RWPE2 (cell line): ENCODE data around the gene AFAP1L2.

ENCODE experiments used
- ATAC-seq: fragments of 200-7000 bp; cut with Tn5 transposase; 3 replicates; pipeline ENCODE4 v1.9.1; 2021; ENCODE audit warnings: low read depth
- DNase-seq: peaks from one replicate; pipeline ENCODE4 v3.0.0-alpha.2; 2020; ENCODE audit warnings: low spot score
- H3K27ac ChIP-seq: fragments of 450-650 bp; 2 replicates; pipeline ENCODE4 v1.5.1; 2017; ENCODE audit warnings: mild to moderate bottlenecking; ENCODE audit not compliant: poor library complexity, severe bottlenecking
- H3K27me3 ChIP-seq: fragments of 250-450 bp; sonication (Bioruptor Pico); 2 replicates; pipeline ENCODE4 v1.5.1; 2021; ENCODE audit warnings: mild to moderate bottlenecking, moderate library complexity; ENCODE audit not compliant: insufficient read depth, poor library complexity, severe bottlenecking
- H3K36me3 ChIP-seq: fragments of 250-450 bp; sonication (Bioruptor Pico); 2 replicates; pipeline ENCODE4 v1.5.1; 2020; ENCODE audit warnings: low read depth, mild to moderate bottlenecking, moderate library complexity
- H3K4me1 ChIP-seq: fragments of 250-450 bp; sonication (Bioruptor Pico); 2 replicates; pipeline ENCODE4 v1.5.1; 2021; ENCODE audit warnings: mild to moderate bottlenecking, moderate library complexity; ENCODE audit not compliant: insufficient read depth, poor library complexity, severe bottlenecking
- H3K4me3 ChIP-seq: fragments of 250-450 bp; sonication (Bioruptor Pico); 2 replicates; pipeline ENCODE4 v1.5.1; 2021; ENCODE audit warnings: mild to moderate bottlenecking, moderate library complexity; ENCODE audit not compliant: severe bottlenecking
- H3K9me3 ChIP-seq: fragments of 250-450 bp; sonication (Bioruptor Pico); 2 replicates; pipeline ENCODE4 v1.5.1; 2021; ENCODE audit warnings: mild to moderate bottlenecking, moderate library complexity; ENCODE audit not compliant: severe bottlenecking
- TF ChIP-seq, protein P1 (sequence below): fragments of 450-650 bp; IDR thresholded peaks from one replicate; pipeline ENCODE4 v1.5.1; 2017; ENCODE audit warnings: mild to moderate bottlenecking, moderate library complexity; ENCODE audit not compliant: poor library complexity, severe bottlenecking

Gene AFAP1L2

DNA sequence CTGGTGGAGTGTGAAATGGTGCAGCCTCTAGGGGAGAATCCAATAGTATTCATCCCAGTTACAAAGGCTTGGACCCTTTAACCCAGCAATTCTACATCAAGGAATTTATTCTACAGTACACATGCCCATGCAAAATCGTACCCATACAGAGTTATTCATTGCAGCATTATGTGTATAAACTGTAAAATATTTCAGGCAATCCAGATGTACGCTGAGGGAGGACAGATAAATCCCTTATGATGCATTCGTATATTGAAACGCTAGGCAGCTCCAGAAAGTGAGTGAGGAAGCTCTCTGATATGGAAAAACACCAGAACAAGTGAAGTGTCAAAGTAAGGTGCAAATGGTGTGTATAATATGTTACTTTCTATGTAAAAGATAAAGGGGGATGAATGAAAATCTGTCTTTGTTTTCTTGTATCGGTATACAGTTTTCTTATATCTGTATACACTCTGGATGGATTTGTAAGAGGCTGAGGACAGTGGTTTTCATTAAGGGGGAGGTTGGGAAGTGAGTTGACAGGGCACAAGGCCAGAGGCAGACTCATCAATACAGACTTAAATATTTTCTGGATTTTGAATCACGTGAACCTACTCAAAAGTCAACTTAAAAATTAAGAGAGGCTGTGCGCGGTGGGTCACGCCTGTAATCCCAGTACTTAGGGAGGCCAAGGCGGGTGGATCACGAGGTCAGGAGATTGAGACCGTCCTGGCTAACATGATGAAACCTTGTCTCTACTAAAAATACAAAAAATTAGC lies 148.1 kb downstream of the AFAP1L2 start:
- no peaks in the 10 kb centered on the region for H3K9me3 ChIP-seq
- TF ChIP-seq, protein P1, sequence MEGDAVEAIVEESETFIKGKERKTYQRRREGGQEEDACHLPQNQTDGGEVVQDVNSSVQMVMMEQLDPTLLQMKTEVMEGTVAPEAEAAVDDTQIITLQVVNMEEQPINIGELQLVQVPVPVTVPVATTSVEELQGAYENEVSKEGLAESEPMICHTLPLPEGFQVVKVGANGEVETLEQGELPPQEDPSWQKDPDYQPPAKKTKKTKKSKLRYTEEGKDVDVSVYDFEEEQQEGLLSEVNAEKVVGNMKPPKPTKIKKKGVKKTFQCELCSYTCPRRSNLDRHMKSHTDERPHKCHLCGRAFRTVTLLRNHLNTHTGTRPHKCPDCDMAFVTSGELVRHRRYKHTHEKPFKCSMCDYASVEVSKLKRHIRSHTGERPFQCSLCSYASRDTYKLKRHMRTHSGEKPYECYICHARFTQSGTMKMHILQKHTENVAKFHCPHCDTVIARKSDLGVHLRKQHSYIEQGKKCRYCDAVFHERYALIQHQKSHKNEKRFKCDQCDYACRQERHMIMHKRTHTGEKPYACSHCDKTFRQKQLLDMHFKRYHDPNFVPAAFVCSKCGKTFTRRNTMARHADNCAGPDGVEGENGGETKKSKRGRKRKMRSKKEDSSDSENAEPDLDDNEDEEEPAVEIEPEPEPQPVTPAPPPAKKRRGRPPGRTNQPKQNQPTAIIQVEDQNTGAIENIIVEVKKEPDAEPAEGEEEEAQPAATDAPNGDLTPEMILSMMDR = no peak
- H3K27me3 ChIP-seq = no peaks in the 10 kb centered on the region
- ATAC-seq = no peak
- H3K4me3 ChIP-seq = no peak overlapping the region
- no peak overlapping the region for H3K27ac ChIP-seq
- H3K4me1 ChIP-seq = no peaks in the 10 kb centered on the region
- DNase-seq = no peak
- no peaks in the 10 kb centered on the region for H3K36me3 ChIP-seq

DNA sequence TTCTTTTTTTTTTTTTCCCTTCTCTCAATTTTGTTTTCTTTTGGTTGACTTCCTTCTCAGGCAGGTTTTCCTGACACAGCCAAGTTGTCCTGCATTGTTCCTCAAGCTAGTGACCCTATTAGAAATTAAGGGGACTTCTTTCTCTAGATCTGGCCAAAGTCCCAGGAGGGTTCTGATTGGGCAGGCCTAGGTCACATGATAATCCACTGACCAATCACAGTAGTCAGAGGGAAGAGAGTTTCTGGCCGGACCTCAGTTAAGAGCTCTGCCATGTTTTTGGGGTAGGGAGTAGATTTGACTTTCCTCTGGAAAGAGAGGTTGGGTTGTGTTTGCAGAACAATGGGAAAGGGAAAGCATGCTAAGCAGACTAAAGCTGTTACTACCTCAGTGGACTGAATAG lies 149.1 kb downstream of the AFAP1L2 start:
- Histone ChIP-seq H3K4me3 (no peak overlapping the region), H3K36me3 (no peaks in the 10 kb centered on the region), H3K4me1 (no peaks in the 10 kb centered on the region), H3K9me3 (no peaks in the 10 kb centered on the region), H3K27ac (no peak overlapping the region), H3K27me3 (no peaks in the 10 kb centered on the region)
- DNase-seq (no peak), ATAC-seq (no peak)
- TF ChIP-seq, protein P1 = no peak

DNA sequence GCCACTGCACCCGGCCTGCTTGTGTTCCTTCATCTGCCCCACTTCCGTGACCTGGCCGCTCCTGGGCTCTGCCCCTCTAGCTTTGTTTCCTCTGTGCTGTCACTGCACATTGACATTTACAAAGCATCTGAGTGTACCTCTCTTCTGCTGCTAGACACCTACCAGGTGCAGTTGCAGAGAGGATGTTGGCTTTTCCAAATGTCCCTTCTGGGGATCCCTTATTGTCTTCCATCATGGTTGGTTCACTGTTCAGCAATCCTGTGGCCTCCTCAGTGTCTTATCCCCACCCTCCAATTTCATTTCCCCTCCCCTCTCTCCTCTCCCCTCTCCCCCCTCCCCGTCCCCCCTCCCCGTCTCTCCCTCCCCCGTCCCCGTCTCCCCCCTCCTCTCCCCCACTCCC lies 151.4 kb downstream of the AFAP1L2 start:
- Histone ChIP-seq H3K27ac (no peak overlapping the region), H3K4me1 (no peaks in the 10 kb centered on the region), H3K9me3 (no peaks in the 10 kb centered on the region), H3K36me3 (no peaks in the 10 kb centered on the region), H3K27me3 (no peaks in the 10 kb centered on the region), H3K4me3 (no peak overlapping the region)
- ATAC-seq (no peak; the same call in 2 of the 3 replicates), DNase-seq (no peak)
- TF ChIP-seq, protein P1 = no peak

DNA sequence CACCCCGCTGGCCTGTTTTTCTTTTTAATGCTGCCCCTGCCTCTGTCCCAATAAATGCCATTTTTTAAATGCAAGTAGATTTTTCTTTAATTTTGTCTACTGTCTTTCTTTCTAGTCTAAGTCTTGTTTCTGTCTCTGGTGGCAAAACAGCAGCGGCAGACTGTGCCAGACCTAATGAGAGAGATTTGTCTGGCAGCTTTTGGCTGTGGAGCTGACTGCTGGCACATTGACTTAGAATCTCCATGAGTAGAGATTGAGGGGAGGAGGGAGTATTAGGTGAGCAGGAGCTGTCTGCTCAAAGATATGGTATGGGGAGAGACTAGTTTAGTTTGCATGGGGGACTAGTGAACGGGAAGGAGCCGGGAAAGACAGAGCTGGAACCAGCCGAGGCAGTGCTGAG lies 152.2 kb downstream of the AFAP1L2 start:
- H3K4me1 ChIP-seq = peaks cover 3% of the 10 kb centered on the region
- H3K36me3 ChIP-seq = no peaks in the 10 kb centered on the region
- TF ChIP-seq, protein P1 = no peak
- H3K9me3 ChIP-seq = no peaks in the 10 kb centered on the region
- ATAC-seq = no peak
- no peak overlapping the region for H3K27ac ChIP-seq
- DNase-seq = no peak
- no peak overlapping the region for H3K4me3 ChIP-seq
- no peaks in the 10 kb centered on the region for H3K27me3 ChIP-seq

DNA sequence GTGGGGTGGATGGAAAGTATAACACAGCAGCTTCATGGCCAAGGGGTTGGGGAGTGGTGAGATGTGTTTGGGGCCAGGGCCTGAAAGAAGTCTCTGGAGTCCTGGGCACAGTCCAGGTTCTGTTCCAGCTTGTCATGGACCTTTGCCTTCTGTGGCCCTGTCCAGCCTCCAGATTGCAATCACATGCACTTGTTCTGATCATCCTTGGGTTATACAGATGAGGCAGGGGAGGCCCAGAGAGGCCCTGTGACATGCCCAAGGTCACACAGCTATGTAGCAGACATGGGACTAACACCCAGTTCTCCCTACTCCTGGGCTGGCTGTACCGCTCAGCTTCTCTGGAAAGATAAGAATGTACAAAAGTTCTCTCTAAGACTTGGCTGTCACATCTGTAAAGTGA lies 153.6 kb downstream of the AFAP1L2 start:
- DNase-seq (no peak), ATAC-seq (no peak)
- TF ChIP-seq, protein P1 = no peak
- no peaks in the 10 kb centered on the region for H3K9me3 ChIP-seq
- H3K27me3 ChIP-seq = no peaks in the 10 kb centered on the region
- peaks cover 17% of the 10 kb centered on the region for H3K4me1 ChIP-seq
- H3K27ac ChIP-seq = no peak overlapping the region
- H3K4me3 ChIP-seq = no peak overlapping the region
- H3K36me3 ChIP-seq = no peaks in the 10 kb centered on the region
